Body of pancreas (tissue), 4 donors: ENCODE measurements around the gene GLG1. TPM values are rescaled to one million over a fixed set of nuclear protein-coding genes. Genes with fewer than 3 reads are reported as not detected.
"Not testable (repeated sequence)": the region's sequence is repeated elsewhere in the genome, so short reads cannot be mapped to it uniquely, and the experiment has no call there.

ENCODE experiments used
- ATAC-seq: fragments of 150-250 bp; one replicate; pipeline ENCODE4 v1.9.1; 2016
- DNase-seq, 4 donors: peaks; one replicate each; pipeline ENCODE4 v3.0.0-alpha.2; 2019
- H3K27ac ChIP-seq, 4 donors: fragments of 200-600 bp; sonication (generic); 1 replicate in 3 of 4; 2 replicates in 1 of 4; pipeline versions ENCODE4 v1.5.1 to v1.6.1; 2016 to 2019; ENCODE audit warnings: mild to moderate bottlenecking in 1 of 4, mixed read lengths in 1 of 4, moderate library complexity in 1 of 4
- H3K27me3 ChIP-seq, 2 donors: fragments of 200-600 bp; sonication (generic); one replicate each; pipeline ENCODE4 v1.6.0; 2016; ENCODE audit warnings: mild to moderate bottlenecking in 1 of 2
- H3K36me3 ChIP-seq, 2 donors: fragments of 200-600 bp; sonication (generic); replicated peaks in 1 of 2; 2 replicates each; pipeline ENCODE4 v1.5.1; 2016; ENCODE audit warnings: low read depth in 2 of 2; ENCODE audit not compliant: insufficient read depth in 1 of 2
- H3K4me1 ChIP-seq: fragments of 200-600 bp; sonication (generic); one replicate; pipeline ENCODE4 v1.6.0; 2016
- H3K4me3 ChIP-seq, 2 donors: fragments of 200-600 bp; sonication (generic); 1 replicate in 1 of 2; 2 replicates in 1 of 2; pipeline ENCODE4 v1.5.1; 2016 to 2019
- H3K9me3 ChIP-seq, 3 donors: fragments of 200-600 bp; sonication (generic); 1 replicate in 2 of 3; 2 replicates in 1 of 3; pipeline ENCODE4 v1.5.1; 2016
- CTCF ChIP-seq, 7 experiments: fragments of 450-650 bp in 4 of 7; fragments of 200-600 bp in 3 of 7; sonication (generic) in 3 of 7; IDR thresholded peaks; one replicate each; pipeline ENCODE4 v1.5.1; 2016 to 2019; ENCODE audit warnings: antibody characterized with exemption in 7 of 7
- POLR2A ChIP-seq, 3 donors: fragments of 450-650 bp; IDR thresholded peaks; one replicate each; pipeline ENCODE4 v1.6.1; 2016; ENCODE audit warnings: antibody characterized with exemption in 3 of 3, mild to moderate bottlenecking in 2 of 3
- WGBS, 2 donors: methylation state at CpG; one replicate each; pipeline ENCODE4 v1.1.5; 2017; 5-methylcytosine and 5-hydroxymethylcytosine counted together
- intact Hi-C: fragments of 100-400 bp; cut with DNase I; formaldehyde crosslinking; loops from one replicate; pipeline ENCODE4 v1.15.1; 2023
- total RNA-seq, 2 donors: library from RNA; depleted of rRNA; stranded (reverse); fragments of >200 nt; gene quantifications; one replicate each; pipeline ENCODE4 v1.1.0, GENCODE V29; 2016

GLG1 gene
- 100 to 1,000 TPM; 103 to 144 TPM for total RNA-seq

GRCh38 chr16:74606521-74607309 lies at the start of gene GLG1:
Gene GLG1, minus strand, starts transcription at chr16:74607114. Its CDS starts 20 bp downstream, at chr16:74607094.
- no peaks in the 10 kb centered on the region for H3K27me3 ChIP-seq
- H3K36me3 ChIP-seq: no peaks in the 10 kb centered on the region
- H3K4me3 ChIP-seq: peak within 1 kb of the TSS; percentile 57 to 84
- peaks cover 0 to 2% (median 0%) of the 10 kb centered on the region in 3 donors for H3K9me3 ChIP-seq
- DNase-seq (peak; percentile 89 to 93 (median 91)), ATAC-seq (peak; percentile 94)
- peaks cover 57% of the 10 kb centered on the region for H3K4me1 ChIP-seq
- intact Hi-C loops: no loop called here
- 0% methylated on average over 26 to 70 of the region's 77 CpGs for WGBS, 2 donors
- H3K27ac ChIP-seq: peak within 1 kb of the TSS; percentile 92 to 98 (median 95)
- TF ChIP-seq CTCF (IDR thresholded peaks at IDR 0.05) (no peak), POLR2A (IDR thresholded peaks at IDR 0.05) (peak; percentile 96 to 98 (median 97))

DNA sequence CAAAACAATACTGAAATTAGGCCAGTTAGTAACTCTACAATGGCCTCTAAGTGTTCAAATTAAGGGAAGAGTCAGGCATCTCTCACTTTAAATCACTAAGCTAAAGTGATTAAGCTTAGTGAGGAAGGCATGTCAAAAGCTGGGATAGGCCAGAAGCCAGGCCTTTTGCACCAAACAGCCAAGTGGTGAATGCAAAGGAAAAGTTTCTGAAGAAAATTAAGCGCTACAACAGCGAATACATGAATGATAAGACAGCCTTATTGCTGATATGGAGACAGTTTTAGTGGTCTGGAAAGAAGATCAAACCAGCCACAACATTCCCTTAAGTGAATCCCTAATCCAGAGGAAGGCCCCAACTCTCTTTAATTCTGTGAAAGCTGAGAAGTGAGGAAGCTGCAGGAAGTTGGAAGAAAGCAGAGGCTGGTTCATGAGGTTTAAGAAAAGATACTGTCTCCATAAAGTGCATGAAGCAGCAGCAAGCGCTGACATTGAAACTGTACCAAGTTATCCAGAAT lies 47.7 kb upstream of the GLG1 start:
- WGBS, 2 donors: 76 to 78% methylated on average over 3 of the region's 3 CpGs
- H3K4me1 ChIP-seq: peaks cover 16% of the 10 kb centered on the region
- no peak overlapping the region for H3K4me3 ChIP-seq
- TF ChIP-seq POLR2A (IDR thresholded peaks at IDR 0.05) (no peak), CTCF (IDR thresholded peaks at IDR 0.05) (no peak)
- no peaks in the 10 kb centered on the region for H3K9me3 ChIP-seq
- ATAC-seq (no peak), DNase-seq (no peak)
- no peaks in the 10 kb centered on the region for H3K36me3 ChIP-seq
- H3K27me3 ChIP-seq: no peaks in the 10 kb centered on the region
- no peak overlapping the region for H3K27ac ChIP-seq
- intact Hi-C loops: no loop called here

- H3K27ac ChIP-seq, intact Hi-C loops, ATAC-seq, DNase-seq, H3K4me1 ChIP-seq, H3K36me3 ChIP-seq, H3K9me3 ChIP-seq, H3K4me3 ChIP-seq, H3K27me3 ChIP-seq: not testable (repeated sequence)
- whole genome bisulfite sequencing, 2 donors: 100% methylated on average over 2 of the region's 2 CpGs
Measured at GRCh38 chr16:74652883-74653282, 46.0 kb upstream of the GLG1 start.

GRCh38 chr16:74652249-74652648 lies 45.3 kb upstream of the GLG1 start:
- TF ChIP-seq CTCF (IDR thresholded peaks at IDR 0.05): no peak
- TF ChIP-seq POLR2A (IDR thresholded peaks at IDR 0.05): no peak
- H3K4me1 ChIP-seq: peaks cover 4% of the 10 kb centered on the region
- DNase-seq: no peak
- intact Hi-C loops: no loop called here
- H3K27ac ChIP-seq: no peak overlapping the region
- no peak for ATAC-seq
- no peaks in the 10 kb centered on the region for H3K27me3 ChIP-seq
- no peak overlapping the region for H3K4me3 ChIP-seq
- H3K36me3 ChIP-seq: peaks cover 0 to 3% of the 10 kb centered on the region in 2 donors
- H3K9me3 ChIP-seq: no peaks in the 10 kb centered on the region
- 24 to 43% methylated on average over 1 of the region's 1 CpG for WGBS, 2 donors

DNA sequence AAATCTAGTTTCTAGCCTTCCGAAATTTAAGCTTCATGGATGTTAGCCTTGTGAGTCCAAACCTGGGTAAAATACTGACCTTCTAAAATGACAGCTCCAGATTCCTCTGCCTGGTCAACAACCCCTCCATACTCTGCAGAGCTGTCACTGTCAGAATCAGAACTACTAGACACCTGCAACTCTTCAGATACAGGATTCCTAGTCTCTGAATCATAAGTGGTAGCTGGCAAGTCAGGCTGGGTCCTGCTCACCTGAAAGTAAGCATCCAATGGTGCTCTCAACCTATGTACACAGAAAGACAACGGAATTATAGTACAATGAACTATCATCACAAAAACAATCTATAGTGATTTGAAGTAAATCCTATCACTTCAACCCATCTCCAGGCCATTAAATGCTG lies 44.9 kb upstream of the GLG1 start:
- Histone ChIP-seq H3K27me3 (no peaks in the 10 kb centered on the region), H3K36me3 (peaks cover 0 to 3% of the 10 kb centered on the region in 2 donors), H3K9me3 (no peaks in the 10 kb centered on the region), H3K4me1 (peaks cover under 1% of the 10 kb centered on the region), H3K27ac (no peak overlapping the region), H3K4me3 (no peak overlapping the region)
- DNase-seq (no peak), ATAC-seq (no peak)
- 75% methylated on average over 2 of the region's 2 CpGs for WGBS, 2 donors
- no peak for TF ChIP-seq CTCF (IDR thresholded peaks at IDR 0.05)
- TF ChIP-seq POLR2A (IDR thresholded peaks at IDR 0.05): no peak
- intact Hi-C loops: no loop called here
